Panc1 (cell line): ENCODE measurements around the gene ZNF444. TPM values are rescaled to one million over a fixed set of nuclear protein-coding genes. Genes with fewer than 3 reads are reported as not detected.

Experiments
- ATAC-seq: fragments of 200-7000 bp; cut with Tn5 transposase; 2 replicates; pipeline ENCODE4 v1.9.1; 2020; ENCODE audit warnings: mild to moderate bottlenecking, moderate library complexity
- BruUV-seq: library from RNA; stranded (reverse); fragments of 400-500 nt; replicated peaks from 2 replicates; lab custom pipeline; 2021; lab: Mats Ljungman, UMichigan
- CTCF ChIA-PET: fragments of 300-600 bp; sonication (Branson Sonifier 250); formaldehyde crosslinking; loops from one replicate; lab custom pipeline; 2022; ENCODE audit warnings: antibody characterized with exemption; lab: Charles Lee
- POLR2A ChIA-PET: fragments of 300-600 bp; sonication (Branson Sonifier 250); formaldehyde crosslinking; loops from one replicate; lab custom pipeline; 2022; ENCODE audit warnings: antibody characterized with exemption; lab: Charles Lee
- DNase-seq: peaks from one replicate; pipeline ENCODE4 v3.0.0-alpha.2; 2010; ENCODE audit warnings: low read depth, low spot score
- H3K27ac ChIP-seq: 2 replicates; pipeline ENCODE4 v1.5.1; 2011; ENCODE audit warnings: mild to moderate bottlenecking, low read length, inconsistent platforms
- H3K27me3 ChIP-seq: fragments of 200-500 bp; sonication (Bioruptor generic); 2 replicates; pipeline ENCODE4 v1.6.0; 2014; ENCODE audit warnings: low read length, inconsistent platforms; ENCODE audit not compliant: control insufficient read depth, insufficient read depth
- H3K36me3 ChIP-seq: fragments of 200-500 bp; sonication (Bioruptor generic); 2 replicates; pipeline ENCODE4 v1.5.1; 2014; ENCODE audit warnings: inconsistent platforms, mild to moderate bottlenecking, low read length, moderate library complexity; ENCODE audit not compliant: control insufficient read depth, insufficient read depth
- H3K4me1 ChIP-seq: 2 replicates; pipeline ENCODE4 v1.5.1; 2011; ENCODE audit warnings: inconsistent platforms, mild to moderate bottlenecking, low read length, moderate library complexity; ENCODE audit not compliant: control insufficient read depth, insufficient read depth
- H3K4me3 ChIP-seq, 2 experiments: 2 replicates each; pipeline ENCODE4 v1.5.1; 2011 to 2012; ENCODE audit warnings: low read depth in 2 of 2, low read length in 2 of 2, mild to moderate bottlenecking in 2 of 2, inconsistent platforms in 1 of 2, moderate library complexity in 1 of 2
- H3K9me3 ChIP-seq: fragments of 200-500 bp; sonication (Bioruptor generic); 2 replicates; pipeline ENCODE4 v1.5.1; 2014; ENCODE audit warnings: low read depth, mild to moderate bottlenecking, inconsistent platforms, low read length, moderate library complexity; ENCODE audit not compliant: control insufficient read depth, insufficient read depth
- CTCF ChIP-seq: fragments of 450-650 bp; IDR thresholded peaks from 2 replicates; pipeline ENCODE4 v1.5.1; 2017; ENCODE audit warnings: mild to moderate bottlenecking
- POLR2AphosphoS5 ChIP-seq: IDR thresholded peaks from 2 replicates; pipeline ENCODE4 v1.6.1; 2012; ENCODE audit warnings: mild to moderate bottlenecking, low read depth, low read length, moderate library complexity
- REST ChIP-seq, 2 experiments: IDR thresholded peaks; 2 replicates each; pipeline ENCODE4 v1.6.1; 2011 to 2012; ENCODE audit warnings: low read depth in 2 of 2, control low read depth in 1 of 2, low read length in 1 of 2, mild to moderate bottlenecking in 1 of 2, moderate library complexity in 1 of 2; ENCODE audit not compliant: insufficient read depth in 1 of 2
- SIN3A ChIP-seq: IDR thresholded peaks from 2 replicates; pipeline ENCODE4 v1.6.1; 2012; ENCODE audit warnings: low read depth, mild to moderate bottlenecking, low read length, moderate library complexity, borderline replicate concordance; ENCODE audit not compliant: insufficient read depth
- TCF7L2 ChIP-seq: IDR thresholded peaks from 2 replicates; pipeline ENCODE4 v1.6.1; 2011; ENCODE audit warnings: mild to moderate bottlenecking, low read depth, low read length, inconsistent platforms
- in situ Hi-C: cut with HindIII; loops from 2 replicates; pipeline ENCODE4 v1.10.0; 2016; ENCODE audit warnings: low sequenced_read_pairs, low pct_unique_long_range_greater_than_20kb
- intact Hi-C: fragments of 100-400 bp; cut with micrococcal nuclease; formaldehyde crosslinking; loops from one replicate; pipeline ENCODE4 v1.10.0; 2022; ENCODE audit not compliant: unreplicated experiment
- total RNA-seq: library from RNA; stranded (reverse); gene quantifications from one replicate; pipeline ENCODE4 v1.2.1, GENCODE V29; 2021; ENCODE audit not compliant: unreplicated experiment

Gene ZNF444
- total RNA-seq, 1 experiment from 2014 or later: 81.5 TPM

- ChIA-PET POLR2A (no interaction called here), CTCF (interaction anchor here (0.6 to 0.7 kb wide), 2 partner anchors 40 to 79 kb away, joined by 5 read pairs; no protein-coding TSS in a partner anchor)
- intact Hi-C loops: no loop called here
- TF ChIP-seq POLR2AphosphoS5: no peak
- TF ChIP-seq CTCF: no peak
- no peak for TF ChIP-seq TCF7L2
- no peak for TF ChIP-seq REST (IDR thresholded peaks at IDR 0.05; ENCODE audit: insufficient read depth in 1 of 2, low read depth in 2 of 2, low read length in 1 of 2)
- no peak for TF ChIP-seq SIN3A
- H3K9me3 ChIP-seq: no peaks in the 10 kb centered on the region
- no peak overlapping the region for H3K4me3 ChIP-seq
- H3K36me3 ChIP-seq: no peaks in the 10 kb centered on the region
- ATAC-seq: no peak
- DNase-seq: no peak
- H3K27me3 ChIP-seq: no peaks in the 10 kb centered on the region
- BruUV-seq: no TSS peak
- H3K4me1 ChIP-seq: 0 out of 2 replicates have a peak, but pooled peaks cover 2% of the 10 kb centered on the region
- no peak overlapping the region for H3K27ac ChIP-seq
- in situ Hi-C loops: no loop called here
Measured at GRCh38 chr19:56131651-56132050, 9.4 kb upstream of the ZNF444 start.

GRCh38 chr19:56132316-56132822 lies 8.7 kb upstream of the ZNF444 start:
- TF ChIP-seq POLR2AphosphoS5: no peak
- TF ChIP-seq TCF7L2: no peak
- no peak for TF ChIP-seq SIN3A
- TF ChIP-seq CTCF: no peak
- no peak for TF ChIP-seq REST (IDR thresholded peaks at IDR 0.05; ENCODE audit: insufficient read depth in 1 of 2, low read depth in 2 of 2, low read length in 1 of 2)
- Histone ChIP-seq H3K9me3 (no peaks in the 10 kb centered on the region), H3K27ac (0 out of 2 replicates have a peak overlapping the region, but pooled peaks have one; percentile 35), H3K27me3 (no peaks in the 10 kb centered on the region), H3K36me3 (no peaks in the 10 kb centered on the region), H3K4me1 (0 out of 2 replicates have a peak, but pooled peaks cover 2% of the 10 kb centered on the region), H3K4me3 (no peak overlapping the region)
- POLR2A ChIA-PET: no interaction called here
- no peak for ATAC-seq
- BruUV-seq: no TSS peak
- in situ Hi-C loops: no loop called here
- intact Hi-C loops: no loop called here
- DNase-seq: no peak
- CTCF ChIA-PET: no interaction called here
